H1 (cell line): ENCODE results near the gene ACTR1B. TPM values are rescaled to one million over a fixed set of nuclear protein-coding genes. Genes with fewer than 3 reads are reported as not detected.

Experiments
- CTCF ChIA-PET: fragments of 300-600 bp; sonication (Branson Sonifier 250); formaldehyde crosslinking; loops from one replicate; lab custom pipeline; 2021; ENCODE audit not compliant: partially characterized antibody; lab: Charles Lee
- POLR2A ChIA-PET: fragments of 300-600 bp; sonication (Branson Sonifier 250); formaldehyde crosslinking; loops from one replicate; lab custom pipeline; 2021; ENCODE audit warnings: inconsistent platforms; ENCODE audit not compliant: partially characterized antibody; lab: Charles Lee
- DNase-seq, 2 experiments: peaks; one replicate each; pipeline versions ENCODE4 v3.0.0 to v3.0.0-alpha.2; 2010 to 2022; ENCODE audit warnings: low spot score in 2 of 2, low read depth in 1 of 2, mixed read lengths in 1 of 2
- FAIRE-seq: peaks from 2 replicates; lab custom pipeline; 2011; peaks lifted over from hg19 to GRCh38; lab: Jason Lieb, UNC
- H2AFZ ChIP-seq: 2 replicates; pipeline ENCODE4 v1.8.1; 2012; ENCODE audit warnings: low read length, inconsistent platforms
- H2AK5ac ChIP-seq: 2 replicates; pipeline ENCODE4 v1.6.1; 2013; ENCODE audit warnings: low read depth, low read length
- H2BK120ac ChIP-seq: replicated peaks from 2 replicates; pipeline ENCODE3; 2013; ENCODE audit warnings: low read depth, low read length, inconsistent platforms
- H2BK12ac ChIP-seq: 2 replicates; pipeline ENCODE4 v1.6.1; 2013; ENCODE audit warnings: low read depth, low read length
- H2BK15ac ChIP-seq: 2 replicates; pipeline ENCODE4 v1.6.1; 2013; ENCODE audit warnings: low read length
- H2BK20ac ChIP-seq: 2 replicates; pipeline ENCODE4 v1.6.1; 2013; ENCODE audit warnings: low read length
- H2BK5ac ChIP-seq: 2 replicates; pipeline ENCODE4 v1.6.1; 2013; ENCODE audit warnings: low read depth, low read length
- H3K14ac ChIP-seq: 2 replicates; pipeline ENCODE4 v1.6.1; 2013; ENCODE audit warnings: inconsistent platforms; ENCODE audit not compliant: insufficient read length
- H3K18ac ChIP-seq: 2 replicates; pipeline ENCODE4 v1.6.1; 2013; ENCODE audit warnings: low read length; ENCODE audit errors: extremely low read depth
- H3K23ac ChIP-seq: 2 replicates; pipeline ENCODE4 v1.6.1; 2013; ENCODE audit warnings: inconsistent platforms; ENCODE audit not compliant: insufficient read length
- H3K23me2 ChIP-seq: 2 replicates; pipeline ENCODE4 v1.6.1; 2013; ENCODE audit warnings: low read depth, low read length
- H3K27ac ChIP-seq: 2 replicates; pipeline ENCODE4 v1.6.1; 2011; ENCODE audit warnings: low read depth, low read length, inconsistent platforms
- H3K27me3 ChIP-seq, 4 experiments: replicated peaks in 1 of 4; 1 replicate in 1 of 4; 2 replicates in 3 of 4; pipeline versions ENCODE4 v1.6.1 to v1.8.1; 2011 to 2013; ENCODE audit warnings: low read length in 3 of 4, mild to moderate bottlenecking in 3 of 4, inconsistent platforms in 2 of 4, mixed read lengths in 2 of 4, moderate library complexity in 1 of 4; ENCODE audit not compliant: control insufficient read depth in 3 of 4, insufficient read depth in 3 of 4; ENCODE audit errors: extremely low read depth in 1 of 4
- H3K36me3 ChIP-seq, 4 experiments: 2 replicates each; pipeline versions ENCODE4 v1.6.1 to v1.8.1; 2011 to 2013; ENCODE audit warnings: mild to moderate bottlenecking in 4 of 4, low read length in 3 of 4, moderate library complexity in 2 of 4, control low read depth in 1 of 4, inconsistent platforms in 1 of 4; ENCODE audit not compliant: insufficient read depth in 4 of 4, control insufficient read depth in 2 of 4
- H3K4ac ChIP-seq: replicated peaks from 2 replicates; pipeline ENCODE3; 2013; ENCODE audit warnings: low read length, low read depth, mixed read lengths, inconsistent platforms; ENCODE audit not compliant: insufficient read length
- H3K4me1 ChIP-seq, 4 experiments: replicated peaks in 1 of 4; 1 replicate in 1 of 4; 2 replicates in 3 of 4; pipeline versions ENCODE4 v1.6.1 to v1.8.1; 2011 to 2013; ENCODE audit warnings: low read length in 3 of 4, inconsistent platforms in 2 of 4, mixed read lengths in 1 of 4; ENCODE audit not compliant: insufficient read depth in 4 of 4, control insufficient read depth in 3 of 4
- H3K4me2 ChIP-seq, 2 experiments: 2 replicates each; pipeline versions ENCODE4 v1.6.1 to v1.8.1; 2011 to 2013; ENCODE audit warnings: low read depth in 2 of 2, low read length in 2 of 2, control low read depth in 1 of 2, inconsistent platforms in 1 of 2, mild to moderate bottlenecking in 1 of 2; ENCODE audit not compliant: insufficient read depth in 1 of 2
- H3K4me3 ChIP-seq, 4 experiments: fragments of 200-600, 300-600 bp in 1 of 4; sonication (generic), shearing (Covaris generic), sonication (Bioruptor Twin) in 1 of 4; 2 replicates each; pipeline versions ENCODE4 v1.5.1 to v1.8.1; 2011 to 2016; ENCODE audit warnings: low read length in 4 of 4, low read depth in 3 of 4, control low read depth in 2 of 4, inconsistent platforms in 2 of 4, mild to moderate bottlenecking in 2 of 4, mixed read lengths in 1 of 4, moderate library complexity in 1 of 4; ENCODE audit not compliant: insufficient read depth in 2 of 4; ENCODE audit errors: extremely low read depth in 1 of 4
- H3K56ac ChIP-seq: replicated peaks from 2 replicates; pipeline ENCODE3; 2013; ENCODE audit warnings: low read depth, mild to moderate bottlenecking, mixed read lengths, low read length, inconsistent platforms; ENCODE audit not compliant: insufficient read length
- H3K79me1 ChIP-seq: 2 replicates; pipeline ENCODE4 v1.6.1; 2013; ENCODE audit warnings: low read depth, low read length, control low read depth
- H3K79me2 ChIP-seq, 2 experiments: 2 replicates each; pipeline versions ENCODE4 v1.6.1 to v1.8.1; 2012 to 2013; ENCODE audit warnings: low read length in 2 of 2, mild to moderate bottlenecking in 2 of 2, inconsistent platforms in 1 of 2; ENCODE audit not compliant: insufficient read depth in 2 of 2, control insufficient read depth in 1 of 2
- H3K9ac ChIP-seq, 4 experiments: replicated peaks in 1 of 4; 1 replicate in 1 of 4; 2 replicates in 3 of 4; pipeline versions ENCODE4 v1.6.1 to v1.8.1; 2011 to 2013; ENCODE audit warnings: low read depth in 3 of 4, low read length in 3 of 4, control low read depth in 2 of 4, mild to moderate bottlenecking in 2 of 4, moderate library complexity in 2 of 4, inconsistent platforms in 1 of 4; ENCODE audit errors: extremely low read depth in 1 of 4
- H3K9me3 ChIP-seq, 2 experiments: 2 replicates each; pipeline versions ENCODE4 v1.6.1 to v1.8.1; 2012 to 2013; ENCODE audit warnings: mild to moderate bottlenecking in 2 of 2, moderate library complexity in 2 of 2, control low read depth in 1 of 2, inconsistent platforms in 1 of 2, low read depth in 1 of 2, low read length in 1 of 2, mixed read lengths in 1 of 2; ENCODE audit not compliant: insufficient read depth in 2 of 2
- H4K20me1 ChIP-seq, 2 experiments: replicated peaks in 1 of 2; 2 replicates each; pipeline versions ENCODE3 to v1.8.1; 2011 to 2013; ENCODE audit warnings: inconsistent platforms in 2 of 2, low read length in 2 of 2, mild to moderate bottlenecking in 1 of 2; ENCODE audit not compliant: insufficient read depth in 2 of 2, control insufficient read depth in 1 of 2
- H4K5ac ChIP-seq: 2 replicates; pipeline ENCODE4 v1.6.1; 2013; ENCODE audit warnings: low read length, low read depth, mixed read lengths, inconsistent platforms; ENCODE audit not compliant: insufficient read length
- H4K8ac ChIP-seq: 2 replicates; pipeline ENCODE4 v1.8.0; 2013; ENCODE audit warnings: mild to moderate bottlenecking, moderate library complexity, low read length, inconsistent platforms; ENCODE audit not compliant: insufficient read depth; ENCODE audit errors: extremely low read depth
- H4K91ac ChIP-seq: replicated peaks from 2 replicates; pipeline ENCODE3; 2013; ENCODE audit warnings: low read length, mixed read lengths, inconsistent platforms; ENCODE audit not compliant: insufficient read length
- BRCA1 ChIP-seq: IDR thresholded peaks from 2 replicates; pipeline ENCODE4 v1.6.1; 2012; ENCODE audit warnings: low read depth, low read length, improper control_type of control experiment
- CEBPB ChIP-seq: IDR thresholded peaks from 2 replicates; pipeline ENCODE4 v1.6.1; 2012; ENCODE audit warnings: low read depth, low read length
- CHD2 ChIP-seq: IDR thresholded peaks from 2 replicates; pipeline ENCODE4 v1.6.1; 2012; ENCODE audit warnings: low read length, improper control_type of control experiment
- CTCF ChIP-seq, 3 experiments: IDR thresholded peaks; 1 replicate in 2 of 3; 2 replicates in 1 of 3; pipeline versions ENCODE4 v1.5.1 to v1.6.1; 2011; ENCODE audit warnings: low read length in 3 of 3, mild to moderate bottlenecking in 3 of 3, inconsistent platforms in 2 of 3, low read depth in 1 of 3, moderate library complexity in 1 of 3; ENCODE audit not compliant: insufficient read depth in 1 of 3; ENCODE audit errors: control extremely low read depth in 1 of 3
- GTF2F1 ChIP-seq: IDR thresholded peaks from 2 replicates; pipeline ENCODE4 v1.6.1; 2012; ENCODE audit warnings: low read depth, low read length, improper control_type of control experiment, borderline replicate concordance
- HDAC2 ChIP-seq, 2 experiments: fragments of 300-600 bp in 1 of 2; sonication (generic) in 1 of 2; IDR thresholded peaks; 2 replicates each; pipeline ENCODE4 v1.6.1; 2011 to 2012; ENCODE audit warnings: low read depth in 2 of 2, low read length in 2 of 2, mild to moderate bottlenecking in 2 of 2, moderate library complexity in 2 of 2, borderline replicate concordance in 1 of 2, inconsistent platforms in 1 of 2
- HDAC6 ChIP-seq: IDR thresholded peaks from one replicate; pipeline ENCODE4 v1.7.1; 2012; ENCODE audit warnings: low read depth, mild to moderate bottlenecking, inconsistent platforms, low read length, moderate library complexity
- POLR2A ChIP-seq, 2 experiments: IDR thresholded peaks; 1 replicate in 1 of 2; 2 replicates in 1 of 2; pipeline ENCODE4 v1.6.1; 2011; ENCODE audit warnings: low read depth in 2 of 2, low read length in 2 of 2, mild to moderate bottlenecking in 2 of 2; ENCODE audit errors: control extremely low read depth in 1 of 2
- POU5F1 ChIP-seq: IDR thresholded peaks from 2 replicates; pipeline ENCODE4 v1.6.1; 2011; ENCODE audit warnings: low read depth, mild to moderate bottlenecking, low read length, moderate library complexity
- RFX5 ChIP-seq: IDR thresholded peaks from 2 replicates; pipeline ENCODE4 v1.6.1; 2011; ENCODE audit warnings: low read depth, low read length, improper control_type of control experiment, borderline replicate concordance
- TEAD4 ChIP-seq: IDR thresholded peaks from 2 replicates; pipeline ENCODE4 v1.6.1; 2012; ENCODE audit warnings: low read depth, low read length, inconsistent platforms, mixed read lengths
- WGBS, 2 experiments: shearing (Covaris generic) in 1 of 2; methylation state at CpG; one replicate each; pipeline versions ENCODE4 v1.1.6 to v1.1.7; 2013 to 2015; ENCODE audit warnings: low lambda C conversion rate in 2 of 2, mixed read lengths in 2 of 2, inconsistent platforms in 1 of 2, low coverage in 1 of 2, missing lambda C conversion rate in 1 of 2; ENCODE audit not compliant: insufficient replicate concordance in 2 of 2, insufficient coverage in 1 of 2, insufficient read length in 1 of 2; ENCODE audit errors: extremely low coverage in 1 of 2, missing lambda C conversion rate in 1 of 2; 5-methylcytosine and 5-hydroxymethylcytosine counted together
- polyA plus RNA-seq, 7 experiments: library from polyadenylated mRNA; depleted of rRNA in 3 of 7; stranded (reverse) in 5 of 7; unstranded in 2 of 7; fragments of >200 nt in 5 of 7; fragments of 200-250 nt in 2 of 7; gene quantifications; 1 replicate in 5 of 7; 2 replicates in 1 of 7; 4 replicates in 1 of 7; pipeline versions ENCODE4 v1.2.1 to v1.2.3, GENCODE V29; 2011 to 2013; ENCODE audit warnings: missing spikeins in 2 of 7, mixed read lengths in 2 of 7
- total RNA-seq: library from RNA; stranded (reverse); fragmentation: NEBNext Ultra II Directional; extraction: Animal tissue kit (Norgen Biotek cat#: 25700); gene quantifications from 2 replicates; pipeline ENCODE4 v1.2.1, GENCODE V29; 2021
- TF ChIP-seq, protein P1 (sequence below): IDR thresholded peaks from 2 replicates; pipeline ENCODE4 v1.6.1; 2011; ENCODE audit warnings: low read depth, mild to moderate bottlenecking, low read length; ENCODE audit not compliant: insufficient read depth

Gene ACTR1B
- total and polyA plus RNA-seq, 2 of the 8 experiments (the other 6 are each of a cell fraction or from before 2014, with no cell fraction given) = 40.7 to 56.0 TPM

GRCh38 chr2:97671526-97671925, 7.7 kb upstream of the ACTR1B start:
- no peak overlapping the region for H2AK5ac ChIP-seq
- H2BK5ac ChIP-seq = no peak overlapping the region
- no peak overlapping the region for H4K5ac ChIP-seq
- ChIA-PET CTCF (no interaction called here), POLR2A (no interaction called here)
- H2AFZ ChIP-seq = no peak overlapping the region
- H3K23me2 ChIP-seq = no peaks in the 10 kb centered on the region
- no peak overlapping the region for H3K9ac ChIP-seq
- H3K4me3 ChIP-seq = no peak overlapping the region
- no peak overlapping the region for H3K56ac ChIP-seq
- H3K79me1 ChIP-seq = no peaks in the 10 kb centered on the region
- H4K91ac ChIP-seq = no peak overlapping the region
- H3K79me2 ChIP-seq = no peaks in the 10 kb centered on the region
- no peaks in the 10 kb centered on the region for H3K36me3 ChIP-seq
- H4K20me1 ChIP-seq = no peaks in the 10 kb centered on the region
- no peak overlapping the region for H3K14ac ChIP-seq
- H3K23ac ChIP-seq = no peak overlapping the region
- no peak overlapping the region for H3K18ac ChIP-seq
- no peak overlapping the region for H2BK12ac ChIP-seq
- FAIRE-seq (no peak), DNase-seq (no peak)
- no peak overlapping the region for H4K8ac ChIP-seq
- no peak overlapping the region for H3K4me2 ChIP-seq
- no peak overlapping the region for H3K27ac ChIP-seq
- H3K4ac ChIP-seq = no peak overlapping the region
- WGBS, 2 experiments = 98% methylated on average over 7 of the region's 7 CpGs; no CpG with 5 or more reads in 1 of the 2 experiments
- H2BK15ac ChIP-seq = no peak overlapping the region
- H2BK20ac ChIP-seq = no peak overlapping the region
- H3K27me3 ChIP-seq = no peaks in the 10 kb centered on the region
- H2BK120ac ChIP-seq = no peak overlapping the region
- H3K4me1 ChIP-seq = 0 out of 7 replicates have a peak, but pooled peaks cover 0 to 3% (median under 1%) of the 10 kb centered on the region in 4 experiments
- no peaks in the 10 kb centered on the region for H3K9me3 ChIP-seq
- TF ChIP-seq CTCF (IDR thresholded peaks at IDR 0.05; ENCODE audit: control extremely low read depth in 1 of 3, insufficient read depth in 1 of 3, low read depth in 1 of 3, low read length in 3 of 3) (no peak), GTF2F1 (no peak), POU5F1 (no peak), CHD2 (no peak), BRCA1 (no peak), HDAC6 (no peak), HDAC2 (IDR thresholded peaks at IDR 0.05; ENCODE audit: borderline replicate concordance in 1 of 2, low read depth in 2 of 2, low read length in 2 of 2) (no peak), CEBPB (no peak), POLR2A (IDR thresholded peaks at IDR 0.05; ENCODE audit: control extremely low read depth in 1 of 2, low read depth in 2 of 2, low read length in 2 of 2) (no peak), RFX5 (no peak), TEAD4 (no peak)
- TF ChIP-seq, protein P1, sequence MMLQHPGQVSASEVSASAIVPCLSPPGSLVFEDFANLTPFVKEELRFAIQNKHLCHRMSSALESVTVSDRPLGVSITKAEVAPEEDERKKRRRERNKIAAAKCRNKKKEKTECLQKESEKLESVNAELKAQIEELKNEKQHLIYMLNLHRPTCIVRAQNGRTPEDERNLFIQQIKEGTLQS = no peak
